GM19193 (cell line): Measurements from ENCODE around the gene FLT1.

Source experiments
- POLR2A ChIP-seq: IDR thresholded peaks from 4 replicates; pipeline ENCODE4 v1.6.1; 2011; ENCODE audit not compliant: insufficient read depth, insufficient read length; ENCODE audit errors: extremely low read depth

The FLT1 gene

GRCh38 chr13:28466151-28466550 lies 28.8 kb downstream of the FLT1 start:
- no peak for TF ChIP-seq POLR2A

GRCh38 chr13:28464861-28465460 lies 30.0 kb downstream of the FLT1 start:
- no peak for TF ChIP-seq POLR2A

DNA sequence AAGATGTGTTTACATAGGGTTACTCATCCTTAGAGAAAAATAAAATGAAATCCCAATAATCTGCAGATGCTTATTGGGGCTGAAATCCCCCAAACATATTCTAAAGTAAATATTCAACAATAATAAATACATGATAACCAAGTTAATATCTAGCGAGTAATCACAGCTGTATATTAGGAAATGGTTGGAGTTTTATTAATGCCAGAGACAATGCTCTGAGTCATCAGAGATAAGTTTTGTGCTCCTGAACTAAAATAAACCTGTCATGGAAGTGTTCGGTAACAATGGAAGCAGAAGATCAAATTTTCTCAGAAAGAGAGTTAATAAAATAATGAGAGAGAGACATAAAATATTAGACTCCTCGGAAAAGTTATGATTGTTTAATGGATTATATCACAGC lies 31.4 kb downstream of the FLT1 start:
- no peak for TF ChIP-seq POLR2A

DNA sequence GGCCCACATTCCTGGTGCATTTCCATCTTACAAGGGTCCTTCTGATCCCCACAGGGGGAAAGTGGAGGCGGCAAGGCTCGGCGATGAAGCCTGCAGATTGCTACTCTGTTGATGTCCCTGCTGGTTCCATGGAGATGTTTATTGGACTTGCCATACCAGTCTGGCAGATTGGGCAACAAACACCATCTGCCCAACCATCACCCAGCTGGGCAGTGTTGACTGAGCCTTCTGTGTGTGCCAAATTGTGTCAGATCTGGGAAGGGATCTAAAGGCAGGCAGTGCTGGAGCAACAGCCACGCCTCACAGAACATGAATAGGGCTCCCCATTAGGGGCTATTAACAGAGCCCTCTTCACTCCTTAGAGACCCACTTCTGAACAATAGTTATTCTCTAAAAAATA lies 35.0 kb downstream of the FLT1 start:
- no peak for TF ChIP-seq POLR2A

- no peak for TF ChIP-seq POLR2A
Measured at GRCh38 chr13:28458608-28459007, 36.3 kb downstream of the FLT1 start.

- no peak for TF ChIP-seq POLR2A
Measured at GRCh38 chr13:28458051-28458450, 36.9 kb downstream of the FLT1 start.

DNA sequence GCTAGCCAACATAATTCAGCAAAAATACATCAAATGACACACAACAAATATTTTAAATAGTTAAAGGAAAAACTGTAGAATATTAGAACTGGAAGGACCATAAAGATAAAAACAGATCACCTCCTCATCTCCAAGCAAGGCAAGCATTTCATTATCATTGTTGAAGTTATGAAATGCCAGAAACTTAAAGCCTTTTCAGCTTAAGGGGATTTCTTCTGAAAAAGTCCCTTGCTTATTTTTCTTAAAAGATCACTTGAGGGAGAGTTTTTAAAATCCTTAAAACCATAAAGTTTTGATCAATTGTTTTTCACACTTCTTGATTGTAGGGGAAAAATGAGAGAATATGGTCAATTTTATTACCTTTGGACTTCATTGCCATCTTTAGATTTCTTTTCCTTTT lies 37.4 kb downstream of the FLT1 start:
- no peak for TF ChIP-seq POLR2A

DNA sequence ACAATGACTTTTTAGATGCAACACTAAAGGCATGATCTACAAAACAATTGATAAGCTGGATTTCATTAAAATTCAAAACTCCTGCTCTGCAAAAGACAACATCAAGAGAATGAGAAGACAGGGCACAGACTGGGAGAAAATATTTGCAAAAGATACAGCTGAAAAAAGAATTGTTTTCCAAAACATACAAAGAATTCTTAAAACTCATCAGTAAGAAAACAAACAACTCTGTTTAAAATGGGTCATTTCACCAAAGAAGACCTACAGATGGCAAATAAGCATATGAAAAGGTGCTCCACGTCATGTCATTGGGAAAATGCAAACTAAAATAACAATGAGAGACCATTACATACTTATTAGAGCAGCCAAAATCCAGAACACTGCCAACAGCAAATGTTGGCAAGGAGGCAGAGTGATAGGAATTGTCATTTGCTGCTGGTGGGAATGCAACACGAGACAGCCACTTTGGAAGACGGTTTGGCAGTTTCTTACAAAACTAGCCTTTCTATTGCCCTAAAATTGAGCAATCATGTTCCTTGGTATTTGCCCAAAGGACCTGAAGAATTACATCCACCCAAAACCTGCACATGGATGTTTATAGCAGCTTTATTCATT lies 39.2 kb downstream of the FLT1 start:
- no peak for TF ChIP-seq POLR2A

GRCh38 chr13:28452755-28453154 lies 42.2 kb downstream of the FLT1 start:
- no peak for TF ChIP-seq POLR2A

- no peak for TF ChIP-seq POLR2A
Measured at GRCh38 chr13:28451482-28452217, 43.3 kb downstream of the FLT1 start.

- no peak for TF ChIP-seq POLR2A
Measured at GRCh38 chr13:28449826-28450773, 44.8 kb downstream of the FLT1 start.

GRCh38 chr13:28448651-28449358 lies 46.1 kb downstream of the FLT1 start:
- TF ChIP-seq POLR2A, result no peak

- TF ChIP-seq POLR2A, result no peak
Measured at GRCh38 chr13:28447989-28448388, 46.9 kb downstream of the FLT1 start.

GRCh38 chr13:28447206-28447605 lies 47.7 kb downstream of the FLT1 start:
- TF ChIP-seq POLR2A, result no peak
